Suprapubic skin (tissue), 4 donors: ENCODE measurements around the gene WNT11. TPM values are rescaled to one million over a fixed set of nuclear protein-coding genes. Genes with fewer than 3 reads are reported as not detected.

ENCODE experiments used
- DNase-seq, 2 donors: peaks; one replicate each; pipeline ENCODE4 v3.0.0-alpha.2; 2019; ENCODE audit warnings: low spot score in 2 of 2
- H3K27ac ChIP-seq: fragments of 200-600 bp; sonication (generic); one replicate; pipeline ENCODE4 v1.5.1; 2019
- H3K27me3 ChIP-seq: fragments of 200-600 bp; sonication (generic); one replicate; pipeline ENCODE4 v1.5.1; 2019
- H3K36me3 ChIP-seq: fragments of 200-600 bp; sonication (generic); one replicate; pipeline ENCODE4 v1.5.1; 2019
- H3K4me1 ChIP-seq: fragments of 200-600 bp; sonication (generic); one replicate; pipeline ENCODE4 v1.5.1; 2019
- H3K4me3 ChIP-seq: fragments of 200-600 bp; sonication (generic); one replicate; pipeline ENCODE4 v1.5.1; 2019; ENCODE audit warnings: mild to moderate bottlenecking
- H3K9me3 ChIP-seq: fragments of 200-600 bp; sonication (generic); one replicate; pipeline ENCODE4 v1.5.1; 2019
- EP300 ChIP-seq: sonication (generic); formaldehyde crosslinking; IDR thresholded peaks from one replicate; pipeline ENCODE4 v1.6.1; 2017; ENCODE audit warnings: antibody characterized with exemption
- POLR2A ChIP-seq, 2 donors: fragments of 450-650 bp; IDR thresholded peaks; one replicate each; pipeline ENCODE4 v1.6.1; 2017; ENCODE audit warnings: antibody characterized with exemption in 2 of 2, mild to moderate bottlenecking in 2 of 2, moderate library complexity in 2 of 2
- POLR2AphosphoS5 ChIP-seq, 3 donors: sonication (generic); formaldehyde crosslinking; IDR thresholded peaks; one replicate each; pipeline ENCODE4 v1.6.1; 2017; ENCODE audit warnings: antibody characterized with exemption in 3 of 3
- WGBS: methylation state at CpG from one replicate; pipeline ENCODE4 v1.1.5; 2018; 5-methylcytosine and 5-hydroxymethylcytosine counted together
- total RNA-seq, 4 donors: library from RNA; depleted of rRNA; stranded (reverse); fragments of >200 nt; gene quantifications; one replicate each; pipeline ENCODE4 v1.1.0, GENCODE V29; 2016
- TF ChIP-seq, protein P1 (sequence below), 2 donors: fragments of 200-600 bp in 1 of 2; fragments of 450-650 bp in 1 of 2; sonication (generic) in 1 of 2; IDR thresholded peaks; one replicate each; pipeline ENCODE4 v1.5.1; 2016 to 2019; ENCODE audit warnings: antibody characterized with exemption in 2 of 2, mild to moderate bottlenecking in 1 of 2, moderate library complexity in 1 of 2

Gene WNT11
- total RNA-seq, 4 donors from 2014 or later, result 7.8 to 19.5 (median 11.0) TPM

DNA sequence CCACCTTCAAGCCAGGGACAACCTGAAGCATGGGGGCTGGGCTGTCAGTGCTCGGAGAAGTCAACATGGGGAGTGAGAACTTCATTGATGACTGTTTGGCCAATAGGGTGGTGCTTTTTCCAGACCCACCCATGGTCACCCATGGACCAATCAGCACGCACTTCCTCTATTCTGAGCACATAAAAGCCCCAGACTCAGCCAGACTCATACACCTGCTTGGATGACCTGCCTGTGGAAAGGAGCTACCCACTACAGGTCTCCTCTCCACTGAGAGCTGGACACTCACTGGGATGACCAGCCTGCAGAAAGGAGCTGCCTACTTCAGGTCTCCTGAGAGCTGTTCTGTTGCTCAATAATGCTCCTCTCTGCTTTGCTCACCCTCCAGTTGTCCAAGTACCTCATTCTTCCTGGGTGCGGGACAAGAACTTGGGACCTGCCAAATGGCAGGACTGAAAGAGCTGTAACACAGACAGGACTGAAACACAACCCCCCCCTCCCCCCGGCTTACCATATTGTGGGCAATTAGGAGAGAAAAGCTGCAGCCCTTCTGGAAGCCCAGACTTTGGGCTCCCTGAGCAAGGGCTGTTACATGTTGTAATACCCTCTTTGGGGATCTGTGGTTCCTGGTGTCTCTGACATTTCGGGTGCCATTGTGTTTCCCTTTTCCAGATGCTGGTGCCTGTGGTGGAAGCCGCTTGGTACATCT is 44.4 kb upstream of the WNT11 start:
- peak overlapping the region; percentile 59 for H3K27ac ChIP-seq
- TF ChIP-seq POLR2A (IDR thresholded peaks at IDR 0.05), result no peak
- no peak for TF ChIP-seq EP300
- TF ChIP-seq, protein P1, sequence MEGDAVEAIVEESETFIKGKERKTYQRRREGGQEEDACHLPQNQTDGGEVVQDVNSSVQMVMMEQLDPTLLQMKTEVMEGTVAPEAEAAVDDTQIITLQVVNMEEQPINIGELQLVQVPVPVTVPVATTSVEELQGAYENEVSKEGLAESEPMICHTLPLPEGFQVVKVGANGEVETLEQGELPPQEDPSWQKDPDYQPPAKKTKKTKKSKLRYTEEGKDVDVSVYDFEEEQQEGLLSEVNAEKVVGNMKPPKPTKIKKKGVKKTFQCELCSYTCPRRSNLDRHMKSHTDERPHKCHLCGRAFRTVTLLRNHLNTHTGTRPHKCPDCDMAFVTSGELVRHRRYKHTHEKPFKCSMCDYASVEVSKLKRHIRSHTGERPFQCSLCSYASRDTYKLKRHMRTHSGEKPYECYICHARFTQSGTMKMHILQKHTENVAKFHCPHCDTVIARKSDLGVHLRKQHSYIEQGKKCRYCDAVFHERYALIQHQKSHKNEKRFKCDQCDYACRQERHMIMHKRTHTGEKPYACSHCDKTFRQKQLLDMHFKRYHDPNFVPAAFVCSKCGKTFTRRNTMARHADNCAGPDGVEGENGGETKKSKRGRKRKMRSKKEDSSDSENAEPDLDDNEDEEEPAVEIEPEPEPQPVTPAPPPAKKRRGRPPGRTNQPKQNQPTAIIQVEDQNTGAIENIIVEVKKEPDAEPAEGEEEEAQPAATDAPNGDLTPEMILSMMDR (IDR thresholded peaks at IDR 0.05), result no peak
- TF ChIP-seq POLR2AphosphoS5 (IDR thresholded peaks at IDR 0.05), result no peak
- no peaks in the 10 kb centered on the region for H3K36me3 ChIP-seq
- no peaks in the 10 kb centered on the region for H3K9me3 ChIP-seq
- peaks cover 13% of the 10 kb centered on the region for H3K4me1 ChIP-seq
- H3K27me3 ChIP-seq, result no peaks in the 10 kb centered on the region
- no peak overlapping the region for H3K4me3 ChIP-seq
- WGBS, result 87% methylated on average over 6 of the region's 6 CpGs
- DNase-seq, result no peak

DNA sequence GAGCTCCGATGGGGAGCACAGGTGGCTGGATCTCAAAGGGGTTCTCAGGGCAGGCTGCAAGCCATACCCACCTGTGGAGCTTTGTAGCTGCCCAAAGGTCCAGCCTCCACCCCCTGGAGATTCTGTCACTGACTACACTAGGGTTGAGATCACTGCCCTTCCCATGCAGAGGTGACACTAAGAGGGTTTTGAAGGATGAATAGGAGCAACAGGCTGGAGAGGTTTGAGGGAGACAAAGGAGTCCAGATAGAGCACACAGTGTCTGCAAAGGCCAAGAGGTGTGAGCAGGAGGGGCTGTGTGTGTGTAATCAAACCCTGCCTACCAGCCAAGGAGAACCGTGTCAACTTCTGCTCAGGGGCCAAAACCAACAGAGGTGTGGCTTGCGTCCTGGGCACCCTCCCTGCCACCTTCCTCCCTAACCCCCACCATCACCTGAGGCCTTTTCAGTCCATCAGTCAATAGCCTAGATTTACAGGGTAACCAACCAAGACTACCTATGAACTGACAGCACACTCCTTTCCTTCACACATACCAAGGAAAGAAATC is 43.0 kb upstream of the WNT11 start:
- no peak overlapping the region for H3K27ac ChIP-seq
- peaks cover 13% of the 10 kb centered on the region for H3K4me1 ChIP-seq
- no peaks in the 10 kb centered on the region for H3K36me3 ChIP-seq
- H3K9me3 ChIP-seq, result no peaks in the 10 kb centered on the region
- no peak for DNase-seq
- TF ChIP-seq, protein P1 (IDR thresholded peaks at IDR 0.05), result no peak
- TF ChIP-seq POLR2A (IDR thresholded peaks at IDR 0.05), result no peak
- no peak for TF ChIP-seq EP300
- no peak for TF ChIP-seq POLR2AphosphoS5 (IDR thresholded peaks at IDR 0.05)
- no peak overlapping the region for H3K4me3 ChIP-seq
- 62% methylated on average over 3 of the region's 3 CpGs for WGBS
- no peaks in the 10 kb centered on the region for H3K27me3 ChIP-seq

DNA sequence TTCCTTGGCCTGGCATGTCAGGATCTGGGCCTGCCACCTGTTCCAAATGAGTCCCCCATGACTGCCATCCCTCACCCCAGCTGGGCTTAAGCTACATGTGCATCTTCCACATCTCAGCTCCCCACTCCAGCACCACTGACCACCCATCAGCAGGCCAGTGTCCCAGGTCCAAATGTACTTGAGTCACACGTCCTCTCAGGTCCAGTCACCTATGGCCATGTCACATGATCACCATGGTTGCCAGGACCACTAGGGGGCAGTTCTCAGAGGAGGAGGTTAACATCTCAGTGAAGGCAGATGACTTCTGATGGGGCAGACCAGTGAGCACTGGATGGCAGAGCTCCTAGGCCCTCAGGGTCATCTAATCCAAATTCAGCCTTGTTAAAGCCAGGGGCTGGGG is 41.9 kb upstream of the WNT11 start:
- H3K36me3 ChIP-seq, result no peaks in the 10 kb centered on the region
- TF ChIP-seq, protein P1 (IDR thresholded peaks at IDR 0.05), result no peak
- TF ChIP-seq POLR2A (IDR thresholded peaks at IDR 0.05), result no peak
- no peak for TF ChIP-seq EP300
- TF ChIP-seq POLR2AphosphoS5 (IDR thresholded peaks at IDR 0.05), result no peak
- DNase-seq, result no peak
- no peaks in the 10 kb centered on the region for H3K9me3 ChIP-seq
- H3K4me3 ChIP-seq, result no peak overlapping the region
- H3K27ac ChIP-seq, result no peak overlapping the region
- 100% methylated on average over 1 of the region's 1 CpG for WGBS
- H3K4me1 ChIP-seq, result peaks cover 13% of the 10 kb centered on the region
- H3K27me3 ChIP-seq, result peaks cover 6% of the 10 kb centered on the region

DNA sequence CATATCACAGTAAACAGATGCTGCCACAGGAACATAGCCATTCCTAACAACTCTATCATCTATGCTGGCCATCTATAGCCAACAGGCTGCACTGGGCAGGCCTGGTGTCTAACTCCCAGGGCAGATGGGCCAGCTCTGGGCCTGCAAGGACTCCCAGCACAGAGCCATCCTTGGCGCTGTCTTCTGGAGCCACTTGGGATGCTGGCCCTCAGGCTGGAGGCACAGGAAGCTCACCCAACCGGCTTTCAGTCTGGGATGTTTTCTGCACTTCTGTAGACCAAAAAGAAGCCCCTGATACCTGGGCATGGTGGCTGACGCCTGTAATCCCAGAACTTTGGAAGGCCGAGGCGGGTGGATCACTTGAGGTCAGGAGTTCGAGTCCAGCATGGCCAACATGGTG is 40.8 kb upstream of the WNT11 start:
- no peak for DNase-seq
- H3K9me3 ChIP-seq, result no peaks in the 10 kb centered on the region
- no peak overlapping the region for H3K27ac ChIP-seq
- H3K4me1 ChIP-seq, result peaks cover 13% of the 10 kb centered on the region
- no peak overlapping the region for H3K4me3 ChIP-seq
- TF ChIP-seq POLR2A (IDR thresholded peaks at IDR 0.05) (no peak), POLR2AphosphoS5 (IDR thresholded peaks at IDR 0.05) (no peak), EP300 (no peak)
- TF ChIP-seq, protein P1 (IDR thresholded peaks at IDR 0.05), result no peak
- 95% methylated on average over 6 of the region's 6 CpGs for WGBS
- no peaks in the 10 kb centered on the region for H3K36me3 ChIP-seq
- peaks cover 6% of the 10 kb centered on the region for H3K27me3 ChIP-seq

DNA sequence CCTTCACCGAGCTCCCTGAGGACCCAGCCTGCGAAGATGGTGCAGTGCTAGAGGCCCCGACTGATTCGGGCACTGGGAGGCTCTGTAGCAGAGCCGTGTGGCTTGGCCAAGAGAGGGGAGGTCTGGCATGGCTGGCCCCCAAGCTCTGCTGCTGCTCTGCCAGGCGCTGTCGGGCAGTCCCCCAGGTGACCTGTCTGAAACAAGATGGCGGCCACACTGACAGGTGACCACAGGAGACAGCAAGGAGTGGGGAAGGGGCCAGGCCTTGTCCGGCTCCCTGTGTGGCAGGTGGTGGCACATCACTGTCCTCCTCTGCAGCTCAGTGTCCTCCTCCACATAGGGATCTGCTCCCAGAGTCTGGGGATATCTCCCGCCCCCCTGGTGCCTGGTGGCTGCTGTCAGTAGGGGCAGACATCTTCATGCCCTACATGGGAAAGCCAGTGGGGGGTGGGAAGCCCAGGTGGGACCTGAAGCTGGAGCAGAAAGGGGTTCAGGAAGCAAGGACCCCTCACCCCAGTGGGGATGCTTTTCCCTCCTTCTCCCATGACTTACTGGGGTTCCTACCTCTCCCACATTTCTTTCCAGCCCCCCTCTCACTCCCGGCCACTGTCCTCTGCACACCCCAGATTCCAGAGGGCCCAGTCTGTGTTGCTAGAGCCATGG is 40.1 kb upstream of the WNT11 start:
- H3K36me3 ChIP-seq, result no peaks in the 10 kb centered on the region
- peaks cover 8% of the 10 kb centered on the region for H3K4me1 ChIP-seq
- no peak overlapping the region for H3K27ac ChIP-seq
- WGBS, result 92% methylated on average over 1 of the region's 11 CpGs
- DNase-seq, result no peak
- TF ChIP-seq EP300 (no peak), POLR2A (IDR thresholded peaks at IDR 0.05) (no peak), POLR2AphosphoS5 (IDR thresholded peaks at IDR 0.05) (no peak)
- TF ChIP-seq, protein P1 (IDR thresholded peaks at IDR 0.05), result no peak
- peaks cover 6% of the 10 kb centered on the region for H3K27me3 ChIP-seq
- H3K9me3 ChIP-seq, result no peaks in the 10 kb centered on the region
- no peak overlapping the region for H3K4me3 ChIP-seq
